Spleen (tissue), 7 donors: ENCODE data around the gene ZBTB7B.

Experiments
- CTCF ChIP-seq, 11 experiments: fragments of 200-600 bp in 7 of 11; fragments of 450-650 bp in 4 of 11; sonication (generic) in 4 of 11; IDR thresholded peaks in 8 of 11; conservative IDR thresholded peaks in 3 of 11; 1 replicate in 7 of 11; 2 replicates in 4 of 11; pipeline versions ENCODE4 v1.4.0 to v1.8.0; 2016 to 2021; ENCODE audit warnings: antibody characterized with exemption in 11 of 11, inconsistent platforms in 4 of 11, mild to moderate bottlenecking in 1 of 11
- POLR2A ChIP-seq, 3 donors: fragments of 450-650 bp; IDR thresholded peaks; one replicate each; pipeline ENCODE4 v1.5.1; 2017; ENCODE audit warnings: antibody characterized with exemption in 3 of 3, mild to moderate bottlenecking in 1 of 3
- POLR2AphosphoS5 ChIP-seq, 3 donors: sonication (generic); formaldehyde crosslinking; IDR thresholded peaks; one replicate each; pipeline ENCODE4 v1.5.1; 2017; ENCODE audit warnings: antibody characterized with exemption in 3 of 3
- donor health status: DM: no; HTN: no; CAD: no; lungs with moderate emphysema.
- donor health status: DM: no; HTN: no; CAD: no.
- donor health status: DM: no; HTN: no; CAD: no.

GRCh38 chr1:154982341-154982740 lies 20.3 kb upstream of the ZBTB7B start:
- TF ChIP-seq POLR2A (IDR thresholded peaks at IDR 0.05) (no peak), CTCF (IDR thresholded peaks at IDR 0.05 in 8 of 11, conservative IDR thresholded peaks at IDR 0.05 in 3 of 11) (no peak), POLR2AphosphoS5 (IDR thresholded peaks at IDR 0.05) (no peak)
